OCI-LY1 (cell line): ENCODE results near the gene ZNF862.

ENCODE experiments used
- EZH2 ChIP-seq: fragments of 200-600 bp; sonication (generic), shearing (Covaris generic); IDR thresholded peaks from 2 replicates; pipeline ENCODE4 v1.8.0; 2017; ENCODE audit warnings: borderline replicate concordance, mixed run types, mild to moderate bottlenecking, antibody characterized with exemption, low read length, moderate library complexity, mixed read lengths
- TF ChIP-seq, protein P1 (sequence below): fragments of 200-600 bp; sonication (generic), shearing (Covaris generic); IDR thresholded peaks from 2 replicates; pipeline ENCODE4 v1.5.1; 2017; ENCODE audit warnings: mild to moderate bottlenecking, antibody characterized with exemption, low read length, moderate library complexity, mixed read lengths

- TF ChIP-seq, protein P1, sequence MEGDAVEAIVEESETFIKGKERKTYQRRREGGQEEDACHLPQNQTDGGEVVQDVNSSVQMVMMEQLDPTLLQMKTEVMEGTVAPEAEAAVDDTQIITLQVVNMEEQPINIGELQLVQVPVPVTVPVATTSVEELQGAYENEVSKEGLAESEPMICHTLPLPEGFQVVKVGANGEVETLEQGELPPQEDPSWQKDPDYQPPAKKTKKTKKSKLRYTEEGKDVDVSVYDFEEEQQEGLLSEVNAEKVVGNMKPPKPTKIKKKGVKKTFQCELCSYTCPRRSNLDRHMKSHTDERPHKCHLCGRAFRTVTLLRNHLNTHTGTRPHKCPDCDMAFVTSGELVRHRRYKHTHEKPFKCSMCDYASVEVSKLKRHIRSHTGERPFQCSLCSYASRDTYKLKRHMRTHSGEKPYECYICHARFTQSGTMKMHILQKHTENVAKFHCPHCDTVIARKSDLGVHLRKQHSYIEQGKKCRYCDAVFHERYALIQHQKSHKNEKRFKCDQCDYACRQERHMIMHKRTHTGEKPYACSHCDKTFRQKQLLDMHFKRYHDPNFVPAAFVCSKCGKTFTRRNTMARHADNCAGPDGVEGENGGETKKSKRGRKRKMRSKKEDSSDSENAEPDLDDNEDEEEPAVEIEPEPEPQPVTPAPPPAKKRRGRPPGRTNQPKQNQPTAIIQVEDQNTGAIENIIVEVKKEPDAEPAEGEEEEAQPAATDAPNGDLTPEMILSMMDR: no peak
- no peak for TF ChIP-seq EZH2
These were observed 45.8 kb downstream of the ZNF862 start for GRCh38 chr7:149884016-149884415.
